CD4-positive, alpha-beta T cell treated with Interleukin-15 for 1 hour (primary cell): ENCODE results near the gene DDX56.
A peak's percentile ranks its signal among the peaks of the same experiment; 100 is the strongest.
"Not testable (repeated sequence)": the region's sequence is repeated elsewhere in the genome, so short reads cannot be mapped to it uniquely, and the experiment has no call there.

Experiments used
- DNase-seq: peaks from one replicate; pipeline ENCODE4 v3.0.0-alpha.2; 2020

DDX56 gene

DNA sequence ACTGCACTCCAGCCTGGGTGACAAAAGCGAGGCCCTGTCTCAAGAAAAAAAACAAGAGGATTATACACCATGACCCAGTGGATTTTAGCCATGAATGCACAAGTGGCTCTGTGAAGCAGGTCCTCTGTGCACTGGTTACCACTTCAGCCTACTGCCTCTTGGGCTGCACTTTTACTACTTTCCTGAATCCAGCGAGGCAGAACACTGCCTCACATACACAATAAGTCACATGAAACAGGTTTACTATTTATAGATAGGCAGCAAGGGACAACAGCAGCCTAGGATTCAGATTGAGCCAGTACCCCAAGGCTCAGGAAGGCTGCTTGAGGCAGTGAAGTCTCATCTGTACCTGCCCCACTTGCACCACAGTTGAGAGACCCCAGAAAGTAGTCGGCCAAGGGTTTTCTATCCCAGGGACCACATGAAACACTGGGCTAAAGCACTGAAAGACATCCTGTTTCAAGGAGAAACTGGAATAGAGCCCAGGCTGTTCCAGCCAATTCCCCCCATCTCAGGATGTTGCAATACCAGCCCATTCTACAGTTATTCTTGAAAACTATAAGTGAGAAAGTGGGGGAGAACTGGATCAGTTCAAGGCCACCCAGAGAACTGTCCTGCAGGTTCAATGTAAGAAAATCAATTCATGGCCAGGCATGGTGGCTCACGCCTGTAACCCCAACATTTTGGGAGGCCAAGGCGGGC, 22.4 kb upstream of the DDX56 start:
- no peak for DNase-seq

DNA sequence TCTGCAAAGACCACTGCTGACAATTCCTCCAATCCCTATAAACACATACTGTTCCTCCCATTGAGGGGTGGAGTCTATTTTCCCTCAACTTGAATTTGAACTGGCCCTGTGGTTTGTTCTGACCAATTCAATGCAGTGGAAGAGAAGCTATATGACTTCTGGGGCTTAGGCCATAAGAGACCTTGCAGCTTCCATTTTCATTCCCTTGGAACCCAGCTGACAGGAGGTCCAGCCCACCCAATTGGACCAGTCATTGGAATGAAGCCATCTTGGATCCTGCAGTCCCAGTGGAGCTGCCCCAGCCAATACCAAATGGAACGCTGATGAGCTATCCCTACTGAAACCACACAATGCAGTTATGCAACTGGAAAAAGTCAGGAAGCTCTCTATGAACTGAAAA, 17.2 kb upstream of the DDX56 start:
- no peak for DNase-seq

DNA sequence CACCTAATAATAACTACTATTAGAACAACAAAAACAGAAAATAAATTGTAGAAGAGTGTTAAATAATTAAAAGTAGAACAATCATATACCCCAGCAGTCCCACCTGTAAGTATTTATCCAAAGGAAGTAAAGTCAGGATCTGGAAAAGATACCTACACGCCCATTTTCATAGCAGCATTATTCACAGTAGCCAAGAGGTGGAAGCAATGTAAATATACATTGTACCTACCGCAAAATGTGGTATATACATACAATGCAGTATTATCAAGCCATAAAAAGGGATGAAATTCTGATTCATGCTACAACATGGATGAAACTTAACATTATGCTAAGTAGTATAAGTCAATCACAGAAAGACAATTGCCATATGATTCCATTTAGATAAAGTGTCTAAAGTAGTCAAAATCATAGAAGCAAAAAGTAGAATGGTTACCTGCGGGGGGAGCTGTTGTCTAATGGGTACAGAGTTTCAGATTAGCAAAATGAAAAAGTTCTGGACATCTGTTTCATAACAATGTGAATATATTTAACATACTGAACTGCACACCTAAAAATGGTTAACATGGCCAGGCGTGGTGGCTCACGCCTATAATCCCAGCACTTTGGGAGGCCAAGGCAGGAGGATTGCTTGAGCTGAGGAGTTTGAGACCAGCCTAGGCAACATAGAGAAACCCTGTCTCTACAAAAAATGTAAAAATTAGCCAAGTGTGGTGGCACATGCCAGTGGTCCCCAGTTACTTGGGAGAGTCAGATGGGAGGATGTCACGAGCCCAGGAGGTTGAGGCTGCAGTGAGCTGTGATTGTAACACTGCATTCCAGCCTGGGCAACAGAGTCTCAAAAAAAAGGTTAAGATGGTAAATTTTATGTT, 14.4 kb upstream of the DDX56 start:
- DNase-seq = peak; percentile 54

DNA sequence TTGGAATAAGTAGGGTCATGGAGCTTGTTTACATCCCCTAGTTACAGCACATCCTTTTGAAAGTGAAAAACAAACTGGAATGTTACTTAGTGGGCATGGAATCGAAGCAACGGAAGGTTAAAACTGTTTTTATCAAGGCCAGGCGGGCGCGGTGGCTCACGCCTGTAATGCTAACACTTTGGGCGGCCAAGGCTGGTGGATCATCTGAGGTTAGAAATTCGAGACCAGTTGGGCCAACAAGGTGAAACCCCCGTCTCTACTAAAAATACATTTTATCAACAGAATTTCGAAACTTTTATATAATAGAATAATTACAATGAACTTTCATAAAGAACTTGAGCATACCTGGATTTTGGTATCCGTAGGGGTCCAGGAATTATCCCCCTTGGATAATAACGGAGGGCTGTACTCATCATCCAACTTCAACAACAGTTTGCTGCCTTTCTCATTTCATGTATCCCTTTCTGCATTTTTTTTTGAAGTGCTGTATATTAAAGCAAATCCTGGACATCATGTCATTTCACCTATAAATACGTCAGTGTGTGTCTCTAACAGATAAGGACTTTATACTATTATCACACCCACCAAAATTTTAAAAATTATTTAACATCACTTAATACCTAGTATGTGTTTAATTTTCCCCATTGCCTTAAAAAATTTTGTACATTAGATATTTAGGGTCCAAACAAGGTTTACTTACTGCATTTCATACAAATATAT, 9.6 kb upstream of the DDX56 start:
- DNase-seq = no peak

DNA sequence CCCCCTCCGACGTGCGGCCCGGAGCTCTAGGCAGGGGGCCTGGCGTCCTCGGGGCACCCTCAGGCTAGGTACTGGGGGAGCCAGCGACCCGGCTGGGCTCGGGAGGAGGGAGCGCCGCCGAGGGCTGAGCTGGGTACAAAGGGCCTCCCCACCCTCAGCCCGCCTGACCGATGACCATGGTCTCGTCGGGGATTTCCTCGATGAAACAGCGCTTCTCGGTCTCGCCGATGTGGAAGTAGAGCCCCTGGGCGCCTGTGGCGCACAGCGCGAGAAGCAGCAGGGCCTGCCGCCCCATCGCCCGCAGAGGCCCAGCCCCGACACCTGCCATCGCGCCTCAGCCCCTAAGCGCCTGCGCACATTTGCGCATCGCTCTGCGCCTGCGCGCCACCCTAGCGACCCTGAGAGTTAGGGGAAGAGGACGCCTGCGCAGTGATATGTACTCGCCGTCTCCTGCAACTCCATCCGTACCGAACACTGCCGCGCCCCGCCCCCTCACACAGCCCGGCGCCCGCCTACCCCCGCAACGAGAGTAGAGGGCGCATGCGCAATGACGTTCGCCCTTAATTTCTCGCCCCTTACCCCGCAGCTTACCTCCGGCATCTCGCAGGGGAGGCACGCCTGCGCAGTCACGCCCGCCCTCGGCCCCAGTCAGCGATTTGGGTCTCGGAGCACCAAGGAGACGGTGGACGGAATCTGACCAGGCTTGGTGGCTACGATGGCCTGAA, 8.3 kb upstream of the DDX56 start, which contains the start of gene TMED4:
Gene TMED4, minus strand, starts transcription at position 353 of the 725 bp plus-strand sequence. Its CDS starts 25 bp downstream, at position 328.
- DNase-seq = peak; percentile 100

DNA sequence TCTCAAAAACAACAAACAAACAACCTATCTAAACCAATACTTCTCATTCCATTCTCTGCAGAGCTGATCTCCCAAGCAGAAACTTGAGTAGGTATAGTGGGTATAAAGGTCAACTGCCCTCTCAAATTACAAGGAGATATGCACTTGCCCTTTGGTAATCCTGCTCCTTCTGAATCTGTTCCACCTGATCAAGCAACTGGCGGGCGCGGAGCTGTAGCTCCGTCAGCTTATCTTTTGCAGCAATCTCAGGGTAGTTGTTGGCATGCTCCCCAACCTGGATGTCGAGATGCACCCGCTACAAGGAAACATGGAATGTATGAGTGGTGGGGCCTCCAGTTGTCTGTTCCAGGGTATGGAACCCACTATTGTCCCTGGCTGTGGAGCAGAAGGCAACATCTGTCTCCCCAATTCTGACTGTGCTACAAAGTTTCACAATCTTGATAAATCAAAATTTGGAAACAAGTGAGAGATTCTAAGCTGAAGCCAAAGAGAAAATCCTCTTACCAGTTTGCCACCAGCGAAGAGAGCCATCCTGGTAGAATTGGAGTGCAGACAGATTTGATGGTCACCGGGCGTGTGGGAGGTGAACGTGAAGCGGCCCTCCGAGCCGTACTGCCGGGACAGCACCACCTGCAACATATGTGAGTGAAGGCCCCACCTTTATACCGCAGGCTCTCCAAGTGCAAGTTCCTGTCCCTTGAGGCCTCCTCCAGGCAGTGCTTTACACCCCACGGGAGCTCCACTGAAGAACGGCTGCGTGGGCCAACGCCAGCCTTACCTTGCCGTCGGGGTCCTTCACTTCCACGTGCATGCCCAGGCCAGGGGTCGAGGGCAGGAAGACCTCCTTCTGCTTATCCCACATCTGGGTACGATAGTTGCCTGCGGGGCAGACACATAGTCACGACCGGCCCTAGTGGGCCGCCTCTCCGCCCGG, 7.5 kb upstream of the DDX56 start:
- DNase-seq = peak; percentile 54

DNA sequence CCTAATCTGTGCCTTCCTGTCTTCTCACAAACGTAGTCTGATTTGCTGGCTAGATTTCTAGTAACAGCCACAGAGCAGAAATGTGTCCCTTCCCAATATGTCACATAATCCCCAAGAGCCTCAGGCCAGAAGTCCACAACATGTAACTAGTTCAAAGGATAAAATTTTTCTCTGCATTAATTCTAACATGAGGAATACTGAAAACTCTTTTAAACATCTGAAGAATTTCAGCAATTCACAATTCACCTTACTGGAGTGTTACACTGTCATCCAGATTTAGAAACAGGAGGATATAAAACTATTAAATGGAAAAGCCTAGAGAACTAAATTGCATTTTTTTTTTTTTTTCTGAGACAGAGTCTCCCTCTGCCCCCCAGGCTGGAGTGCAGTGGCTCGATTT, 2.5 kb upstream of the DDX56 start:
- DNase-seq = no peak

DNA sequence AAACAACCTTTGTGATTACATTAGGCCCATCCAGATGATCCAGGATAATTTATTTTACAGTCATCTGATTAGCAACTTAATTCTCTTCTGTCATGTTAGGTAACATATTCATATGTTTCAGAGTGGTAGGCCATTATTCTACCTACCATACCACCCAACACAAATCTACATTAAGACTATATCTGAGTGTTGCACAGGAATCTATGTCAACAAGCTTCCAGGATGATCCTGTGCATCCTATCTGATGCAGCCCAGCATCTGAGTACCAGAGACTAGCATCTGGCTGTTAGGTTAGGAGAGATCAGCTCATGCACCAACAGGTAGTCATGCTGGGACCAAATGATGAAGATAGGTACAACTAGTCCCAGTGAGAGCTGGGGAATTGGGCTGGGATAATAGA, 1.3 kb upstream of the DDX56 start:
- DNase-seq = no peak

DNA sequence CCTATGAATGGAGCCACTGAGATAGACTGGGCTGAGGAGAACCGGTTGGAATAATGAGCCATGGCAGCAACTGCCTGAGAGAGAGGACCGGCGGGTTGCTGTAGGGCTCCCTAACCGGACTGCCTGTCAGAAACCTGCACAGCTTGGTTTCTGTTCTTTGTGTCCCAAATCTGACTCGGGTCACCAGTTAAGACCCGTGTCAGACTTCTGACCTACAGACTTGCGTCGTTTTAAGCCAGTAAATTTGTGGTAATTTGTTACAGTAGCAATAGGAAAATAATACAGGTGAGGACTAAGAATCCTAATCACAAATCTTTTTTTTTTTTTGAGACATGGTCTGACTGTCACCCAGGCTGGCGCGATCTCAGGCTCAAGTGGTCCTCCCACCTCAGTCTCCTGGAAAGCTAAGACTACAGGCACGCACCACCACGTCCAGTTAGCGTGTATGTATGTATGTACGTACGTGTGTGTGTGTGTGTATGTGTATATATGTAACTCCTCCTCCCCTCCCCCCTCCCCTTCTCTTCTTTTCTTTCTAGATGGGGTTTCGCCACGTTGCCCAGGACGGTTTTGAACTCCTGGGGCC, 672 bp upstream of the DDX56 start:
- no peak for DNase-seq

DNA sequence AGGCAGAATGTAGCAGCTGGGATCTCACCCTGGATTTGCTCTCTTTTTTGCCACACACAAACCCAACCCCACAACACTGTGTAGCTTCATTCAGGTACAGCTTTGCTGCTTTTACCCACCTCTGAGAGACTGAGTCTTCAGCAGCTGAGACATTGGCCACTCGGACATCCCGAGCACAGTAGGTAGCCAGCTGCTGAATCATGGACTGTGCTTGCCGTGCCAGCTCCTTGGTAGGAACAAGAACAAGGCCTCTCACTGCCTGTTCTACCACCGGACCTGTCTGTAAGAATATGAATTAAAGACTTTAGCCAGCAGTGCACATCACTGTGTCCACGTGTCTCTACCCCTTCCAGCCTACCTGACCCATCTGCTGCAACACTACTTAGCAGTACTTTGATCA, 937 bp downstream of the DDX56 start:
- no peak for DNase-seq

DNA sequence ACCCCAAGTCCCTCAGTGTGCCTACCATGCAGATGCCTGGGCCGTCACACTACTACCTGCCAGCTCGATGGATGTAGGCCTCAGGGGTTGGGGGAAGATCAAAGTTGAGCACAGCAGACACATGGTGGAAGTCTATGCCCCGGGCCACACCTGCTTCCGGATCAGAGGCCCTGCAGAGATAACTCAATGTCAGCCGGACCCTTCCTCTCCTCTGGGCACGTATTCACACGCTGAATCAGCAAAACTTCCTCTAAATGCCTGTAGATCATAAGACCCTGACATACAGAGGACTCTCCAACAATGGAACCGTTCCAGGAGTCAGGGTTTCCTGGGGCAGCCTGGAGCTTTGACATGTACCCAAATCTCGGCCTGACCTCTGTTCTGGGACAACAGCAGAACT, 3.7 kb downstream of the DDX56 start:
- no peak for DNase-seq

DNA sequence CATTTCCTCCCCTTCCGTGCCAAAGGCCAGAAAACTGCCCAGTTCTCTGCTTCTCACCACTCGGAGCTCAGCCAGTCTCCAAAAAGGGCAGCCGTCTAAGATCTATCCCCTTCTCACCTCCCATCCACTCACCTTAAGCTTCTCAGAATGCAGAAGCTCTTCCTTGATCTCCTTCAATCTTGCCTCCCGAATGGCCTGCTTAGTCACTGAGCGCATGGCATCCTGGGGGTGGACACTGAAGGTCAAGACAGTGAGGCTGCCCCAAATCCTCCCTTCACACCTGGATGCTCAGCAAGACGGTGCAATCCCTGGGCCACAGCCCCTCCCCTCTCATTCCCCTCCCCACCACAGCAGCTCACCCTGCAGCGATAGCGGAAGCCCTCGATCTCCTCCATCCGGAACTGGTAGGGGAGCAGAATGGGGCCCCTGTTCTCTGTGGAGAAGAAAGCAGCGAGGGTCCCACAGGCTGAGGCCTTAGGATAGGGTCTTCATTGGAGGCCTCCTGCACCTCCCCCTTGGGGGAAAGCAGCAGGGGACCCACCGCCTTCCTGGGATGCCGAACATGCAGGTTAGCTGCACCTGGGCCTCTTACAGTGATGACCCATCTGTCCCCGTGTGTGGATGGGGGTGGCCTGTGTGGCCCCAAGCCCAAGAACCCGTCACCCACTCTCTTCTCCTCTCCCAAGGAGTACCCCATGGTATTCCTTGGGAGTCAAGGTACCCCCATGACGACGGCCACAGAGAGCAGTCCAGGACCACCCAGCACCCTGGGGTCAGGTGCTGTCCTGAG, 4.7 kb downstream of the DDX56 start:
- DNase-seq = no peak

DNA sequence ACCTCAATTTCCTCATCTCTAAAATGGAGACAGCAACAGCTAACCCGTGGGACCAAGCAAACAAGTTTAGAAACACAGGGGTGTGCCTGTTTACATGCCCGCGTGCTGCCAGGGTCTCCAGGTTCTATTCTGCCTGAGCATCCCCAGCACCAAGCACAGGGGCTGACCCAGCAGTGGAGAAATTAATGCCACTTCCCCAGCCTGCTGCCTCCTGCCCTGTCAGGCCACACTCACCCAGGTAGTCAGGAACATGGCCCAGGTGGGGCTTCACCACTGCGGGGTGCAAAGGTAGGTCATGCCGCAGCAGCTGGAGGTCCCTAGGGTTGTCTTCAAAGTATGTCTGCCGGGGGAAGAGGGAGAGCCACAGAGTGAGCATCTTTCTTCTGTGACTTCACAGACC, 5.8 kb downstream of the DDX56 start:
- DNase-seq = no peak

DNA sequence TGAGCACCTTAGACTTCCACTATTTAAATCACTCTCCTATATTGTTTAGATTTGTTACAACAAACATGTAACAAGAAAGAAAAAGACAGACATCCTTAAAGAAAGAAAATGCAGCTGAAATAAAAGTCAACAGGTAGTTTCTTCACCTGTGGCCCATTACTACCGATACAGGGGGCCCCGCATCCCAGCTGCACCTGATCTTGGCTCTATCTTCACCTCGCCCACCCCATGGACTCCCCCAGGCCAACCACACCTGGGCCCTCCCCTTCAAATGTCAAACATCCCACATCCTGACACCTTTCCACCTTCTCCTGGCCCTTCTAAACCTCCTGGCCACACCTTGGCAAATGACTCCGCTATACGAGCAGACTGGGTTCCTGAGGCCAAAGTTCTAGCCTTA, 7.0 kb downstream of the DDX56 start:
- no peak for DNase-seq

DNA sequence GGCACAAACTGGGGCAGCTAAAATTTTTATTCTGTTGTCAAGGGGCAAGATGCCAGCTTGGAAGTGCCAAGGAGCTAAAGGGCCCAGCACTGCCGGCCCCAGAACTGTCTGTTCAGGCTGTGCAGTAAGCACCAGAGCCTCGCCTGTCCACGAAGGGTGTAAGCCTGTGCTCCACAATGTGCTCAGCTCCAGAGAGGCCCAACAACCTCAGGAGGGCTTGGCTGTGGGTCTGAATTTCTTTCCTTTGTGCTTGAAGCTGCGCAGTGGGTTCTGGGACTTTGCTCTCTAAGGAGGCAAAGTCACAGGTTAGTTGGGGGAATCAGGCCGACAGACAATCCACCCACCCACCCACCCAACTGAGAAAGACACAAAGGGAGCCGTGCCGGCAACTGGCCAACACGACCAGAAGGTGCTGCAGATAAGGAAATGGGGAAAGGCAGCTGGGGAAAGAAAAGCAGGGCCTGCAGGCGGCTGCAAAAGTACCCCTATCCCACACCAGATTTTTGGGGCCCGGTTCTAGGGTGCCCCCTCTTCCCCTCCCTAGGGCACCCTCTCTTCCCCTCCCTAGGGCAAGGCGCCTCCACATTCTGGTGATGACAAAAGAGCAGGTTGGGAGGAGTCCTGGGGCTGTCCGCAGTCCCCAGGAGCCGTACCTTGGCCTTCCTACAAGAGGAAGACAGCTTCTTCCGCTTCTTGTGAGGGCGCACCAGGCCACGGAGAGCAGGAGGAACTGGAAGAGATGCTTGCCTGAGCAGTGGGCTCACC, 7.7 kb downstream of the DDX56 start:
- no peak for DNase-seq

DNA sequence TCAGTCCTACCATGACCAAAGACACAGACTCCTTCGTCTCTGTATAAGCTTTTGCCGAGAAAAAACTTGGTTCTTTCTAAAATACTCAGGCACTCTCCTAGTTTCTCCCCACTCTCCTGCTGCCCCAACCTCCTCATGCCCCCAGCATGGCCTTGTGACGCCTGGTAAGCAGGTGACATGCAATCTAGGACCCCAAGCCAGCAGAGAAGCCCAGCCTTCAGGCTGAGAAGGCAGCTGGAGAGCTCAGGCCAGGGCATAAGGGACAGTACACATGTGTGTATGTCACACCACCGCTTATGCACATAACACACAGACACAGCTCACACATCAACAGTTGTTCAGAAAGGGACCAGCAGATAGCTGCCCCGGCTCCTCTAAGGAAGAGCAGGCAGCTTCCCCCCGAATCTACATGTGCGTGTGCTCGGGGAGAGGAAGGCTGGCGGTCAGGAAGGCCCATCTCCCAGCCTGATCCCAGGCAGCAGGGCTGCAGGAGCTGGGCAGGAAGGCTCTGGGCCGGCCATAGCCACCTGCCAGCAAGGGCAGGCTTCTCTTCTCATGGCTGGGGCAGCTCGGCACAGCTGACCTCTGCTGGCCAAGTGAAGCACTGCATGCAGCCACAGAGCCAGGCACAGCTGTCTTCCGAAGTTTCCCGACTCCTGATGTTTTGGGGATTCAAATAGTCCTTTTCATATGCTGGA, 8.5 kb downstream of the DDX56 start:
- DNase-seq = peak; percentile 50

DNA sequence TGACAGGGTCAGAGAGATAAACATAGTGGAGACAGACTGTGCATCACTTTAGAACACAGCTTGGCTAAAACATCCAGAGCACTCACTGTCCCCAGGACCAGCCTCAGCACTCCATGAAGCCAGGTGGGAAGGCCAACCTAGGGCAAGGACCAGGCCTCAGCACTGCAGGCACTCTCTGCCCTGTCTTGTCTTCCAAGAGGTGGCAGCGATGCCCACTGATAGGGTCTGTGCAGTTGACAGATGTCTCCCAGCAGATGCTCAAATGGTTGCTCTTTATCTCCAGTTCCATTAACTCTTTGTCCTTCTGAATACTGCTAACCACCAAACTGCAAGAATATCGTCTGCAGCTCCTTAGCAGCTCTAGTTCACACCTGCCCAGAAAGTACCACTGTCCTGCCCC, 9.1 kb downstream of the DDX56 start:
- no peak for DNase-seq

DNA sequence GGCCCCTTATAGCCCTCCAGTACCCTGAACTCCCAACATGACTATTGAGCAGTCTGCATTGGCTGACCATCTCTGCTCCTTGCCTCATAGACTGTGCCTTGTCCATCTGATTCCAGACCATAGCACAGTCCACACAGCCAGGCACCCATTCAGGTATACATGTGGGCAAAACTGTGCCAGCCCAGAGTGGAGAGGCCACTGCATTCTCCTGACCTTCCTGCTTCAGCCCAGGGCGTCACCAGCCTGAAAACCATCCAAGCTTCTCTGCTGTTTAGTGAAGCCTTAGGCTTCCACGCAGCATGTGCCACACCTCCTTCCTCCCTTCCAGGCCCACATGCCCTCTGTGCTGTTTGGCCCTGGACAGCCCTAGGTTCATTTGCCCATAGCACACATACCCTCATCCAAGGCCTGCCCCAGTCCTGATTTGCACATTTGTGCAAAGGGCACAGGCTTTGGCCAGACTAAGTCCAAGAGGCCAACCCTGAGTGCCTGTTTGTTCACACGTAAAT, 10.5 kb downstream of the DDX56 start:
- DNase-seq = no peak

DNA sequence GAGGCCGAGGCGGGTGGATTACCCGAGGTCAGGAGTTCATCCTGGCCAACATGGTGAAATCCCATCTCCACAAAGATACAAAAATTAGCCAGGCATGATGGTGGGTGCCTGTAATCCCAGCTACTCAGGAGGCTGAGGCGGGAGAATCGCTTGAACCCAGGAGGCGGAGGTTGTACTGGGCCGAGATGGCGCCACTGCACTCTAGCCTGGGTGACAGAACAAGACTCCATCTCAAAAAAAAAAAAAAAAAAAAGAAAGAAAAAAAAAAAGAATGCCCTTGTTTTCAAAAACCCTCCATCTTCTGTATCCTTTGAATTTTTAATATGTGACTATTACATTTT, 11.1 kb downstream of the DDX56 start:
- not testable (repeated sequence) for DNase-seq
